ENCODE measurements around the gene CCIN. TPM values are rescaled to one million over a fixed set of nuclear protein-coding genes. Genes with fewer than 3 reads are reported as not detected.
"Not testable (repeated sequence)": the region's sequence is repeated elsewhere in the genome, so short reads cannot be mapped to it uniquely, and the experiment has no call there.

The CCIN gene
- total RNA-seq, 1 experiment from 2014 or later, result 0.20 TPM

DNA sequence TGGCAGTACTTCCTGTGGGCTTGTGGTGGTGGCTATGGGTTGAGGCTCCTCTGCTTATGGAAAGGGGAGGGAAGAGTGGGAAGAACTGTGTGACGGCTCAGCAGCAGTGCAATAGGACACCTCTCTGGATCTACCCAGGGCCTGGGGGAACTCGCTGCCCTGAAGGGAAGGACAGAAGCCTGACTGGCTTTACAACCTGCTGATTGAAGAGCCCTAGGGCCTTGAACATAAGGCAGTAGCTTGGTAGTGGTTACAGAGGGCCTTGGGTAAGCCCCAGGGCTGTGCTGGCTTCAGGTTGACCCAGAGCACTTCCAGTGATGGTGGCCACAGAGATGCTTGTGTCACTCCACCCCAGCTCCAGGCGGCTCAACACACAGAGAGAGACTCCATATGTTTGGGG, 5.5 kb downstream of the CCIN start:
- DNase-seq (ENCODE audit: low read depth, low spot score) (no peak), ATAC-seq (no peak)
- H3K9me3 ChIP-seq (ENCODE audit: control insufficient read depth in 1 of 2, insufficient read depth in 1 of 2, low read depth in 1 of 2, low read length in 2 of 2), result no peaks in the 10 kb centered on the region
- H3K9me2 ChIP-seq (ENCODE audit: insufficient read depth), result no peaks in the 10 kb centered on the region
- no peaks in the 10 kb centered on the region for H3K27me3 ChIP-seq (ENCODE audit: insufficient read depth, low read length)
- CTCF ChIA-PET, result no interaction called here
- H3K36me3 ChIP-seq (ENCODE audit: control insufficient read depth in 1 of 2, insufficient read depth in 2 of 2, low read length in 2 of 2), result no peaks in the 10 kb centered on the region
- intact Hi-C loops (cut with micrococcal nuclease), result no loop called here
- no peak overlapping the region for H3K4me2 ChIP-seq (ENCODE audit: low read length)
- H3K4me1 ChIP-seq (ENCODE audit: control insufficient read depth in 1 of 2, insufficient read depth in 2 of 2, low read length in 2 of 2), result no peaks in the 10 kb centered on the region
- no peaks in the 10 kb centered on the region for H4K20me1 ChIP-seq (ENCODE audit: insufficient read depth)
- POLR2A ChIA-PET, result interaction anchor here (1.5 kb wide), 1 partner anchor 16 kb away, joined by 4 read pairs; the partner anchor contains the start of gene CLTA
- no peak overlapping the region for H3K4me3 ChIP-seq (replicated peaks in 1 of 2; ENCODE audit: low read depth in 1 of 2, low read length in 2 of 2)
- RAD21 ChIA-PET (ENCODE audit: low non-redundant PET in 1 of 2, low total read pairs in 2 of 2, uncharacterized antibody in 2 of 2, unreplicated experiment in 2 of 2), result no interaction called here
- no peak overlapping the region for H2AFZ ChIP-seq (ENCODE audit: low read depth, low read length, poor library complexity, severe bottlenecking)
- TF ChIP-seq SP1 (IDR thresholded peaks at IDR 0.05; ENCODE audit: low read depth), result no peak
- H3K9ac ChIP-seq (ENCODE audit: low read length), result no peak overlapping the region
- H3K27ac ChIP-seq (ENCODE audit: low read depth, low read length), result no peak overlapping the region
- no TSS peak for BruUV-seq (replicated peaks)
- no peaks in the 10 kb centered on the region for H3K79me2 ChIP-seq (ENCODE audit: insufficient read depth, low read length)

DNA sequence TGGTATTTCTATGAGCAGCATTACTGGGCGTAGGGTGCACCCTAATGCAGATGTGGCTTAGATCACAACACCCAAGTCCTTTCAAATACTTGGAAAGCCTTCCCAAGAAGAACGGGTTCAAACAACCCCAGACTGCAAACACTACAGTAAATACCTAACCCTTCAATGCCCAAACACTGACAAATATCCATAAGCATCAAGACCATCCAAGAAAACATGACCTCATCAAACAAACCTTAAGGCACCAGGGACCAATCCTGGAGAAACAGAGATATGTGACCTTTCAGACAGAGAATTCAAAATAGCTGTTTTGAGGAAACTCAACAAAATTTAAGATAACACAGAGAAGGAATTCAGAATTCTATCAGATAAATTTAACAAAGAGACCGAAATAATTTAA, 6.0 kb downstream of the CCIN start:
- H3K79me2 ChIP-seq (ENCODE audit: insufficient read depth, low read length); H3K9me3 ChIP-seq (ENCODE audit: control insufficient read depth in 1 of 2, insufficient read depth in 1 of 2, low read depth in 1 of 2, low read length in 2 of 2); H3K4me3 ChIP-seq (replicated peaks in 1 of 2; ENCODE audit: low read depth in 1 of 2, low read length in 2 of 2); H3K9ac ChIP-seq (ENCODE audit: low read length); H3K27ac ChIP-seq (ENCODE audit: low read depth, low read length); H3K36me3 ChIP-seq (ENCODE audit: control insufficient read depth in 1 of 2, insufficient read depth in 2 of 2, low read length in 2 of 2); ATAC-seq; H3K4me1 ChIP-seq (ENCODE audit: control insufficient read depth in 1 of 2, insufficient read depth in 2 of 2, low read length in 2 of 2); H3K27me3 ChIP-seq (ENCODE audit: insufficient read depth, low read length); H4K20me1 ChIP-seq (ENCODE audit: insufficient read depth); BruUV-seq (replicated peaks); H3K4me2 ChIP-seq (ENCODE audit: low read length); H2AFZ ChIP-seq (ENCODE audit: low read depth, low read length, poor library complexity, severe bottlenecking); intact Hi-C loops (cut with micrococcal nuclease); RAD21 ChIA-PET (ENCODE audit: low non-redundant PET in 1 of 2, low total read pairs in 2 of 2, uncharacterized antibody in 2 of 2, unreplicated experiment in 2 of 2); DNase-seq (ENCODE audit: low read depth, low spot score); H3K9me2 ChIP-seq (ENCODE audit: insufficient read depth): not testable (repeated sequence)
- ChIA-PET POLR2A (interaction anchor here (0.7 kb wide), 1 partner anchor 8 kb away, joined by 4 read pairs; no protein-coding TSS in a partner anchor), CTCF (interaction anchor here (0.6 kb wide), 1 partner anchor 280 kb away, joined by 3 read pairs; no protein-coding TSS in a partner anchor)

DNA sequence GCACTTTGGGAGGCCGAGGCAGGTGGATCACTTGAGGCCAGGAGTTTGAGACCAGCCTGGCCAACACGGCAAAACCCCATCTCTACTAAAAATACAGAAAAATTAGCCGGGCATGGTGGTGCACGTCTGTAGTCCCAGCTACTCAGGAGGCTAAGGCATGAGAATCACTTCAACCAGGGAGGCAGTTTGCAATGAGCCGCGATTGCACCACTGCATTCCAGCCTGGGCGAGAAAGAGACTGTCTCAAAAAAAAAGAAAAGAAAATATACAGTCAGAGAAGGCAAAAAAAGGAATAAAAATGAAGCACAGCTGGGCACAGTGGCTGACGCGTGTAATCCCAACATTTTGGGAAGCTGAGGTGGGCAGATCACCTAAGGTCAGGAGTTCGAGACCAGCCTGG, 7.3 kb downstream of the CCIN start:
- H3K27me3 ChIP-seq (ENCODE audit: insufficient read depth, low read length); H4K20me1 ChIP-seq (ENCODE audit: insufficient read depth); H3K4me1 ChIP-seq (ENCODE audit: control insufficient read depth in 1 of 2, insufficient read depth in 2 of 2, low read length in 2 of 2); CTCF ChIA-PET; H3K79me2 ChIP-seq (ENCODE audit: insufficient read depth, low read length); intact Hi-C loops (cut with micrococcal nuclease); H3K9ac ChIP-seq (ENCODE audit: low read length); POLR2A ChIA-PET; H3K4me2 ChIP-seq (ENCODE audit: low read length); DNase-seq (ENCODE audit: low read depth, low spot score); H3K4me3 ChIP-seq (replicated peaks in 1 of 2; ENCODE audit: low read depth in 1 of 2, low read length in 2 of 2); H3K9me3 ChIP-seq (ENCODE audit: control insufficient read depth in 1 of 2, insufficient read depth in 1 of 2, low read depth in 1 of 2, low read length in 2 of 2); RAD21 ChIA-PET (ENCODE audit: low non-redundant PET in 1 of 2, low total read pairs in 2 of 2, uncharacterized antibody in 2 of 2, unreplicated experiment in 2 of 2); H3K36me3 ChIP-seq (ENCODE audit: control insufficient read depth in 1 of 2, insufficient read depth in 2 of 2, low read length in 2 of 2); H2AFZ ChIP-seq (ENCODE audit: low read depth, low read length, poor library complexity, severe bottlenecking); H3K27ac ChIP-seq (ENCODE audit: low read depth, low read length); ATAC-seq; H3K9me2 ChIP-seq (ENCODE audit: insufficient read depth); BruUV-seq (replicated peaks): not testable (repeated sequence)

Measured in HCT116 (cell line).